CD14-positive monocyte (primary cell): ENCODE measurements around the gene CACHD1. TPM values are rescaled to one million over a fixed set of nuclear protein-coding genes. Genes with fewer than 3 reads are reported as not detected.

ENCODE experiments used
- DNase-seq, 3 donors: peaks; one replicate each; pipeline ENCODE4 v3.0.0-alpha.2; 2011 to 2022
- H2AFZ ChIP-seq: 2 replicates; pipeline ENCODE4 v1.6.0; 2012; ENCODE audit warnings: mild to moderate bottlenecking, low read depth, low read length, inconsistent platforms; ENCODE audit not compliant: insufficient read depth, poor library complexity, severe bottlenecking
- H3K27ac ChIP-seq, 2 donors: 1 replicate in 1 of 2; 2 replicates in 1 of 2; pipeline ENCODE4 v1.5.1; 2012 to 2013; ENCODE audit warnings: low read length in 2 of 2, control low read depth in 1 of 2, inconsistent platforms in 1 of 2, low read depth in 1 of 2, mild to moderate bottlenecking in 1 of 2
- H3K27me3 ChIP-seq, 2 donors: one replicate each; pipeline versions ENCODE4 v1.6.0 to v1.6.1; 2011 to 2013; ENCODE audit warnings: low read length in 2 of 2; ENCODE audit not compliant: control insufficient read depth in 2 of 2, insufficient read depth in 2 of 2
- H3K36me3 ChIP-seq, 2 donors: replicated peaks in 1 of 2; 1 replicate in 1 of 2; 2 replicates in 1 of 2; pipeline versions ENCODE4 v1.5.1 to v1.6.1; 2012 to 2013; ENCODE audit warnings: low read length in 2 of 2, control low read depth in 1 of 2, inconsistent platforms in 1 of 2, mild to moderate bottlenecking in 1 of 2; ENCODE audit not compliant: insufficient read depth in 2 of 2, control insufficient read depth in 1 of 2
- H3K4me1 ChIP-seq, 2 donors: 1 replicate in 1 of 2; 2 replicates in 1 of 2; pipeline versions ENCODE4 v1.5.1 to v1.6.1; 2012 to 2013; ENCODE audit warnings: low read length in 2 of 2, control low read depth in 1 of 2, inconsistent platforms in 1 of 2, mild to moderate bottlenecking in 1 of 2, moderate library complexity in 1 of 2; ENCODE audit not compliant: insufficient read depth in 2 of 2, control insufficient read depth in 1 of 2
- H3K4me2 ChIP-seq: replicated peaks from 2 replicates; pipeline ENCODE3; 2012; ENCODE audit warnings: low read length, moderate library complexity, mild to moderate bottlenecking; ENCODE audit not compliant: poor library complexity, severe bottlenecking; ENCODE audit errors: extremely low read depth
- H3K4me3 ChIP-seq, 3 experiments: fragments of 200-600 bp in 1 of 3; sonication (generic) in 1 of 3; replicated peaks in 1 of 3; 1 replicate in 2 of 3; 2 replicates in 1 of 3; pipeline ENCODE4 v1.5.1; 2011 to 2013; ENCODE audit warnings: low read length in 3 of 3, mild to moderate bottlenecking in 3 of 3, control low read depth in 2 of 3, low read depth in 2 of 3, inconsistent platforms in 1 of 3, moderate library complexity in 1 of 3
- H3K79me2 ChIP-seq: 2 replicates; pipeline ENCODE4 v1.6.0; 2012; ENCODE audit warnings: mild to moderate bottlenecking, control low read depth, inconsistent platforms, low read length, moderate library complexity; ENCODE audit not compliant: insufficient read depth
- H3K9ac ChIP-seq: 2 replicates; pipeline ENCODE4 v1.6.0; 2017; ENCODE audit warnings: low read length, mild to moderate bottlenecking; ENCODE audit not compliant: insufficient read depth, poor library complexity, severe bottlenecking
- H3K9me3 ChIP-seq, 2 donors: replicated peaks in 1 of 2; 1 replicate in 1 of 2; 2 replicates in 1 of 2; pipeline versions ENCODE4 v1.5.1 to v1.6.1; 2012 to 2013; ENCODE audit warnings: low read length in 2 of 2, control low read depth in 1 of 2; ENCODE audit not compliant: control insufficient read depth in 1 of 2, insufficient read depth in 1 of 2
- H4K20me1 ChIP-seq: 2 replicates; pipeline ENCODE4 v1.6.0; 2012; ENCODE audit warnings: mild to moderate bottlenecking, low read length, control low read depth, moderate library complexity; ENCODE audit not compliant: insufficient read depth
- H3K27ac Mint-ChIP-seq, 7 donors: one replicate each; pipeline ENCODE4 v1.8.0; 2020; ENCODE audit warnings: mild to moderate bottlenecking in 7 of 7, mixed read lengths in 7 of 7, moderate library complexity in 6 of 7, inconsistent platforms in 2 of 7
- H3K27me3 Mint-ChIP-seq, 3 donors: one replicate each; pipeline ENCODE4 v1.8.0; 2021 to 2022; ENCODE audit warnings: low read depth in 3 of 3, mild to moderate bottlenecking in 3 of 3, mixed read lengths in 3 of 3, moderate library complexity in 3 of 3, inconsistent platforms in 1 of 3
- H3K36me3 Mint-ChIP-seq, 2 donors: one replicate each; pipeline ENCODE4 v1.8.0; 2020; ENCODE audit warnings: mixed read lengths in 2 of 2, inconsistent platforms in 1 of 2, mild to moderate bottlenecking in 1 of 2
- H3K4me1 Mint-ChIP-seq: one replicate; pipeline ENCODE4 v1.8.0; 2020; ENCODE audit warnings: mild to moderate bottlenecking, mixed read lengths
- H3K4me3 Mint-ChIP-seq, 2 donors: one replicate each; pipeline ENCODE4 v1.8.0; 2020; ENCODE audit warnings: mild to moderate bottlenecking in 2 of 2, mixed read lengths in 2 of 2, moderate library complexity in 1 of 2
- H3K9me3 Mint-ChIP-seq, 7 donors: one replicate each; pipeline ENCODE4 v1.8.0; 2020 to 2022; ENCODE audit warnings: mixed read lengths in 7 of 7, mild to moderate bottlenecking in 6 of 7, moderate library complexity in 6 of 7, inconsistent platforms in 2 of 7
- WGBS: methylation state at CpG from one replicate; pipeline ENCODE4 v1.1.5; 2013; ENCODE audit warnings: missing lambda C conversion rate; ENCODE audit not compliant: insufficient coverage; 5-methylcytosine and 5-hydroxymethylcytosine counted together
- intact Hi-C, 2 donors: fragments of 100-400 bp; cut with micrococcal nuclease; formaldehyde crosslinking; loops; one replicate each; pipeline versions ENCODE4 v1.15.0 to v1.15.1; 2023
- polyA plus RNA-seq, 3 donors: library from polyadenylated mRNA; depleted of rRNA in 1 of 3; unstranded in 2 of 3; stranded (reverse) in 1 of 3; fragments of 300-500 nt in 2 of 3; fragments of >200 nt in 1 of 3; fragmentation: Illumina TruSeq in 2 of 3; gene quantifications; 1 replicate in 2 of 3; 2 replicates in 1 of 3; pipeline ENCODE4 v1.2.3, GENCODE V29; 2012 to 2021
- TF ChIP-seq, protein P1 (sequence below): fragments of 200-600 bp; IDR thresholded peaks from one replicate; pipeline ENCODE4 v1.8.0; 2022; ENCODE audit warnings: antibody characterized with exemption, mild to moderate bottlenecking

The CACHD1 gene
- polyA plus RNA-seq, 3 donors: 0.12 TPM; not detected in 2

DNA sequence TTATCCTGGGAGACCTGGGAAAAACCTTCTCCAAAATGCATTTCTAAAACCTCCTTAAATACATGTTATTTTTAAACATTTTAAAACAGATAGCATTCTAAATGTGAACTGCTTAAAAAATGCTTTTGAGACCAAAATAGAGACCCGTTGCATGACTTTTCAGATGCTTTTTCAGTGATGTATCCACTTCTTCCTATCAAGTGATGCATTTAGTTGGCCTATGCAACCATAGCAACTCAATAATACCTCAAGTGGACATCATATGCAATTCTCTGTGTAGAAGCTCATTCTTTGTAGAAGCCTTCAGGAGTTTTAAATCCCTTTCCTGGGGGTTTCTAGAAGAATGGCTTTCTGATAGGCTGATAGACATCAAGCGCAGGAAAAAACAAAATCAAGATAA, 180.5 kb downstream of the CACHD1 start:
- Mint-ChIP-seq H3K36me3 (no peaks in the 10 kb centered on the region), H3K4me3 (no peak overlapping the region), H3K4me1 (no peaks in the 10 kb centered on the region), H3K27ac (no peak overlapping the region), H3K27me3 (peaks cover 0 to 2% (median 1%) of the 10 kb centered on the region in 3 donors), H3K9me3 (no peaks in the 10 kb centered on the region)
- DNase-seq: no peak
- Histone ChIP-seq H3K27ac (no peak overlapping the region), H3K4me3 (no peak overlapping the region), H2AFZ (no peak overlapping the region), H3K9me3 (no peaks in the 10 kb centered on the region), H3K27me3 (no peaks in the 10 kb centered on the region), H3K4me1 (no peaks in the 10 kb centered on the region), H3K9ac (no peak overlapping the region), H3K4me2 (no peak overlapping the region), H3K36me3 (no peaks in the 10 kb centered on the region), H4K20me1 (no peaks in the 10 kb centered on the region), H3K79me2 (no peaks in the 10 kb centered on the region)
- TF ChIP-seq, protein P1, sequence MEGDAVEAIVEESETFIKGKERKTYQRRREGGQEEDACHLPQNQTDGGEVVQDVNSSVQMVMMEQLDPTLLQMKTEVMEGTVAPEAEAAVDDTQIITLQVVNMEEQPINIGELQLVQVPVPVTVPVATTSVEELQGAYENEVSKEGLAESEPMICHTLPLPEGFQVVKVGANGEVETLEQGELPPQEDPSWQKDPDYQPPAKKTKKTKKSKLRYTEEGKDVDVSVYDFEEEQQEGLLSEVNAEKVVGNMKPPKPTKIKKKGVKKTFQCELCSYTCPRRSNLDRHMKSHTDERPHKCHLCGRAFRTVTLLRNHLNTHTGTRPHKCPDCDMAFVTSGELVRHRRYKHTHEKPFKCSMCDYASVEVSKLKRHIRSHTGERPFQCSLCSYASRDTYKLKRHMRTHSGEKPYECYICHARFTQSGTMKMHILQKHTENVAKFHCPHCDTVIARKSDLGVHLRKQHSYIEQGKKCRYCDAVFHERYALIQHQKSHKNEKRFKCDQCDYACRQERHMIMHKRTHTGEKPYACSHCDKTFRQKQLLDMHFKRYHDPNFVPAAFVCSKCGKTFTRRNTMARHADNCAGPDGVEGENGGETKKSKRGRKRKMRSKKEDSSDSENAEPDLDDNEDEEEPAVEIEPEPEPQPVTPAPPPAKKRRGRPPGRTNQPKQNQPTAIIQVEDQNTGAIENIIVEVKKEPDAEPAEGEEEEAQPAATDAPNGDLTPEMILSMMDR: no peak
- intact Hi-C loops: no loop called here
- WGBS: 86% methylated on average over 1 of the region's 2 CpGs

DNA sequence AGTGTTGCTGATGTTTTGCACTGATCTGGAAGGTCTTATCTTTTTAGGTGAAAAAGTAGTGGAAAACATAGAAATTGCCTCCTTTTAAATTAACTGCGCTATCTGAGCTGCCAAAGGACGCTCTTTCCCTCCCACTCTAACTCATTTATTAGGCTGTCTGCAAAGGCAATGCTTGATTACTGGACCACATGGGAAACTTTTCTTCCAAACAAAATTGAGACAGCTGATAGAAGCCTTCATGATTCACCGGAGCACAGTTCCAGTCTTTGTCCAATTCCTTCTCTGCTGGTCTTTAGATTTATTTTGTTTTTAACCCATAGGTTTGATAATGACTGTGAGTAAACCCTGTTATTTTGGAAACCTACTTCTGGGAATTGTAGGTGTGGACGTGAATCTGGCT, 181.9 kb downstream of the CACHD1 start:
- WGBS: 100% methylated on average over 1 of the region's 4 CpGs
- Histone ChIP-seq H2AFZ (no peak overlapping the region), H4K20me1 (no peaks in the 10 kb centered on the region), H3K4me1 (no peaks in the 10 kb centered on the region), H3K27me3 (no peaks in the 10 kb centered on the region), H3K4me2 (no peak overlapping the region), H3K4me3 (no peak overlapping the region), H3K9ac (no peak overlapping the region), H3K9me3 (no peaks in the 10 kb centered on the region), H3K27ac (no peak overlapping the region), H3K36me3 (no peaks in the 10 kb centered on the region), H3K79me2 (no peaks in the 10 kb centered on the region)
- peaks cover 0 to 1% (median 0%) of the 10 kb centered on the region in 3 donors for H3K27me3 Mint-ChIP-seq
- no peaks in the 10 kb centered on the region for H3K4me1 Mint-ChIP-seq
- H3K36me3 Mint-ChIP-seq: no peaks in the 10 kb centered on the region
- TF ChIP-seq, protein P1: no peak
- intact Hi-C loops: no loop called here
- H3K9me3 Mint-ChIP-seq: no peaks in the 10 kb centered on the region
- H3K27ac Mint-ChIP-seq: no peak overlapping the region
- no peak for DNase-seq
- no peak overlapping the region for H3K4me3 Mint-ChIP-seq
